LHCN-M2 (cell line): ENCODE results near the gene LSAMP. TPM values are rescaled to one million over a fixed set of nuclear protein-coding genes. Genes with fewer than 3 reads are reported as not detected.
"Not testable (repeated sequence)": the region's sequence is repeated elsewhere in the genome, so short reads cannot be mapped to it uniquely, and the experiment has no call there.

ENCODE experiments used
- DNase-seq: peaks from one replicate; pipeline ENCODE4 v3.0.0-alpha.2; 2012; ENCODE audit warnings: low read depth
- total RNA-seq: library from RNA; depleted of rRNA; stranded (reverse); fragments of >200 nt; gene quantifications from 2 replicates; pipeline ENCODE4 v1.2.3, GENCODE V29; 2014

The LSAMP gene
- total RNA-seq, 1 experiment from 2014 or later: not detected

GRCh38 chr3:115844729-115845128, 600.6 kb downstream of the LSAMP start:
- DNase-seq: not testable (repeated sequence)

- DNase-seq: no peak
These were observed 602.1 kb downstream of the LSAMP start for GRCh38 chr3:115843206-115843605.

- DNase-seq: no peak
These were observed 606.0 kb downstream of the LSAMP start for GRCh38 chr3:115839246-115839645.

DNA sequence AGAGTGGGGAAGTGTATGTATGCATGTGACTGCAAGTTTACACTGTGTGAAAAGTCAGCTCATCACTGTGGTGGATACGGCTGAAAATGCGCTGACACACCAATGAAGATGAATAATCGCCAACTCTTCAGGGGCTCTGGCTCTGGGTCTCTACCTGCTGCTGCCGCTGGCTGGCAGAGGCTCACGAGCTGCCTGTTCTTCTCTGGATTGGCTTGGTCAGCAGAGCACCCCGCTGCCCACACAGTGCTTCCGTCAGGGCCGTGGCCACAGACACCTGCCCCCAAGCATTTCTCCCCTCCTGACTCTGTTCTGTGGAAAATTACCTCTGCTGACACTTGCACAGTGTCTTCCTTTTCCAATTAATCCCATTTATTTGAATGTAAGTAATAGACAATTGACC, 606.5 kb downstream of the LSAMP start:
- DNase-seq: no peak

DNA sequence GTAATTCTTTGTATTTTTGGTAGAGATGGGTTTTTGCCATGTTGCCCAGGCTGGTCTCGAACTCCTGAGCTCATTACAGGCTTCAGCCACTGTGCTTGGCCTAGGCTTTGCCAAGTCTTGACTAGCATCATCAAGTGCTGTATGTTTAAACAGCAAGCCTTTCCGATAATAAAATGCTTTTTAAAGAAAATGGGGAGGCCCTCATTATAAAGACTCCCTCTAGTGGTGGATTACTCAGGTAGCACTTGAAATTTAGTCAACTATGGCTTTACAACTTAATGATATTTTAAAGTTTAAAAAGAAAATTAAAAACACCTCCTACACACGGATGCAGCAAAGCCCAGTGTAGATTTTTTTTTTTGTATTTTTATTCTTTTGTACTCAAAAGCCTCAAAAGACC, 608.3 kb downstream of the LSAMP start:
- DNase-seq: peak; percentile 22

DNA sequence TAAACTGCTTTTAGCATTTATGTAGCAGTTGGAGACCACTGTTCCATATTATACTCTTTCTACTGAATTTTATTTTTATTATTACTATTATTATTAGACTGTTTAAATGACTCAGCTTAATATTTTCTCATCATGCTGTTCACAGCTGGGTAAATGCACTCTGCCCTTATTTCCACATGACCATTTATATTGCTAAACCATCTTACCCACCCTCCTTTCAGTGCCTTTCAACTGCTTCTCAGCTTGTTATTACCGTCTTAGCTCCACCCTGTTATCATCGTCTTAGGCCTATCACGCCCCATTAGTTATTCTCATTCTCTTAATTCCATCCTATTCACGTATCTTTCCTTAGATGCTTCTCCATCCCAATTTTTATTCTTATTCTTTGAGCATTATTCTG, 609.3 kb downstream of the LSAMP start:
- DNase-seq: no peak

DNA sequence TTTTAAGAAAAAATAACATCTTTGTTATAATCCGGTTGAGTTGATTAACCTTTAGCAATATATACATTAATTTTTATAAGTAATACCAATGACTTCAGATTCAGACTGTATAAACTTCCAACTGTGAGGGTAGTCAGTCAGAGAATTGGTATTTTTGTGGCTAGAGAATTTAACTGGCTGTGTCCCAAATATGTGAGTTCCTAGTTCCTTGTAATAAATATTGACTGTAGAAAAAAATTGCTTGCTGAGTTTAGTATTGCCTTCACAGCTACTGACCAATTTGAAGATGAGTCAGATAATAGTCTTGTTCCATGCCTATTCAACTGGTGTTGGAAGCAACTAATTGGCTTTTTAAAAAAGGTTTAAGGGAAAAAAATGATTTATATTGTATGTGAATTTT, 611.2 kb downstream of the LSAMP start:
- DNase-seq: peak; percentile 80

- DNase-seq: peak; percentile 10
These were observed 612.2 kb downstream of the LSAMP start for GRCh38 chr3:115833074-115833473.

GRCh38 chr3:115832265-115832664, 613.0 kb downstream of the LSAMP start:
- no peak for DNase-seq

DNA sequence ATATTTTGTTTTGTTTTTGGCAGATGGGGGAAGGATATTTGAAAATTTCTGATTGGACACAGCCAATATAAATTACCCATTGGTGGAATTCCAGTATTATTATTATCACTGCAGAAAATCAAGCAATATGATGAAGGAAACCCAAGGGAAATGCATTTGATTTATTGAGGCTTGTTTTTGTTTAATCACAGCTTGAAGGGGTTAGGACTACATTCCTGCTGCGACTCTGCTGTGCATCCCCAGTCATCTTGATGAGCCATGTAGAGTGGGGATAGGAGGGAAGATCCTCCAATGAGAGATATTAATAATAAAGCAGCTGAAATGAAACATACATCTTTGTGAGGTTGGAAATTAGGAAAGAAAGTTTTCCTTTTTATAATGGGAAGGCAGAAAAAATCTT, 613.4 kb downstream of the LSAMP start:
- DNase-seq: no peak

DNA sequence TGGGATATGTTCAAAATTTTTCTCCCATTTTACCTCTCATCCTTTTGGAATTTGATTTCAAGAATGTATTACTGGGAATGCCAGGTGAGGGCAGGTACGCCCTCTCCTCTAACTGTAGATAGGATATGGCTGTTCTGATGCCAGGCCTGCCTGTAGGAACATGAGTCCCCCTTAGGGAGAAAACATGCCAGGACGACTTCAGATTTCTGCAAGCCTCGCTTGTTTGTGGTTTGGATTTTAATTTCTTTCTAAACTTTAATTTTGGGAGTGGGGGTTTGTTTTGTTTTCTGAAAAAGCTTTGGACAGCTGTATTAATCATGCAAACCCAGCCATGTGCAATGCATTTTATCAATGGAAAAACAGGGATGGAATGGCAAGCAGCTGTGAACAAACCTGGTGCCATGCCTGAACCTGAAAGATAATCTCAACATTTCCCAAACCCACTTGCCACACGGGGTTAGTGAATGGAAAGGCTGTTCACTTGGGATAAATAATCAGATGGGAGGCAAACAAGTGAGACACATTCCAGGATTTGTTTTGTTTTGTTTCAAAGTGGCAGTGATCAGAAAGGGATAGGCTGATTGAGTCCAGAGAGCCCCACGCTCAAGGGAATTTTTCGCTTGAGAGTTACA, 614.4 kb downstream of the LSAMP start:
- DNase-seq: no peak

DNA sequence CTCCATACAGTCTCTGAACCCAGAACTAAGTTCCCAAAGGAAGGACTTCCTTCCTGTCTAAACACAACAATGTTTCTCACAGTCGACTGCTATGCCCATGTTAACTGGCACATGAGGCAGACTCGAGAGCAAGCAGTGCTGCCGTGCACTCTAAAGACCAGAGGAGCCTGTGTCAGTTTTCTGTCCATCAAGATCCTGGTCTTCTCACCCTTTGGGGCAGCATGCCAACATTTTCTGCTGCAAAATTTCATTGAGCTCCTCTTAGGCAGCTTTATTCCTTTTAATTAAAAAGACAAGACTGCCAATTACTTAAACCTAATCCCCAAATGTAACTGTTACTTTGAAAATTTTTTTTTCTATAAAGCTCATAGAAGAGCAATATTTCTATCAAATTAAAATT, 616.9 kb downstream of the LSAMP start:
- DNase-seq: no peak

DNA sequence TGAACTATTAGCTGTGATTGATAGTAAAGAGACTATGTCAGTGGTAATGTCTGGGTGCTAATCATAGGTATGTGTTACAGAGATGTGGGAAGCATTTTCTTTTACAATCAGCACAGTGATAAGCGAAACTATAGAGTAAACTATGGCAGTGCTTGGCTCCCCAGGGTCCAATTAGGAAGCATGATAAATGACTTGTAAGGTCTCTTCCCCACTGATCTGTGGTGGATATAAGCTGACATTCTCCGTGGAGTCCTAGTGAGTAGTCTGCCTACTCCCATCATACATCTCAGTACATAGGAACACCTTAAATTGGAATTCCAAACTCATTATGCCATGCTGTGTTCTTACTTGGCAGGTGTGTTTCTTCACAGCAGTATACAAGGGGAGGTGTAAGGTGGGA, 617.8 kb downstream of the LSAMP start:
- DNase-seq: no peak

DNA sequence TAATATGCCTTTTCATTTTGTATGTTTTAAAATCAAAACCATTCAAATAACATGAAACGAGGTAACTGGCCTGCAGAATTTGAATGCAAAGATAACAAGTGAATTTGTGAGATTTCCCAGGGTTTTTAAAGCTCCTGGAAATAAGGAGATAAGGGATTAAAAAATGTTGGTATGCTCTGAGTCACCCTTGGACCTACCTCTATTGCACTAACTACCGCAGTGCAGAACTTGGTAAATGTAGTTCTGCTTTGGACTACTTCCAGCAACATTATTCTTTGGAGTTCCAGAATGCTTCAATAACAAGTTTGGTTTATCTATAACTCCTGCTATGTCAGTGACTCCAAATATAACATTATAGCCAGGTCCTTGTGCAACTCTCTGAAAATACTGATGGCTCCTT, 620.2 kb downstream of the LSAMP start:
- DNase-seq: no peak

GRCh38 chr3:115823083-115823482, 622.2 kb downstream of the LSAMP start:
- no peak for DNase-seq

- no peak for DNase-seq
These were observed 622.7 kb downstream of the LSAMP start for GRCh38 chr3:115822579-115822978.

GRCh38 chr3:115819785-115820384, 625.4 kb downstream of the LSAMP start:
- DNase-seq: peak; percentile 80

DNA sequence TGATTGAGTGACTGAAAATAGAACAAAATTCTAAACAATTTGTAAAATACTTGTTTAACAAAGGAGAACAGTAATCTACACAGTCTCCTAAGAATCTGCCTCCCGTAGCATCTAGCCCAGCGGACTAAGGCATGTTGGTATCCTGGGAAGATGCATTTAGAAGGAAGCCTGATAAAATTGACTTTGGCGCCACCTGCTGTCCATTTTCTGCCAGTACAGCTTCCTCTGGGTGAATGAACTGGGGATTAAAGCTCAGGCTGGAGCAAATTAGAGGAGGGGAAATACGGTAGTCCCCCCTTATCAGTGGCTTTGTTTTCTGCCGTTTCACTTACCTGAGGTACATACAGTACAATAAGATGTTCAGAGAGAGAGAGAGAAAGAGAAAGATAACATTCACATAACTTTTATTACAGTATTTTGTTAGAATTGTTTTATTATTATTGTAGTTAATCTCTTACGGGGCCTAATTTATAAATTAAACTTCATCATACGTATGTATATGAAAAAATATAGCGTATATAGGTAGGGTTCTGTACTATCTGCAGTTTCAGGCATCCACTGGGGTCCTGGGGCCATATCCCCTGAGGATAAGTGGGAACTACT, 630.4 kb downstream of the LSAMP start:
- peak; percentile 70 for DNase-seq

DNA sequence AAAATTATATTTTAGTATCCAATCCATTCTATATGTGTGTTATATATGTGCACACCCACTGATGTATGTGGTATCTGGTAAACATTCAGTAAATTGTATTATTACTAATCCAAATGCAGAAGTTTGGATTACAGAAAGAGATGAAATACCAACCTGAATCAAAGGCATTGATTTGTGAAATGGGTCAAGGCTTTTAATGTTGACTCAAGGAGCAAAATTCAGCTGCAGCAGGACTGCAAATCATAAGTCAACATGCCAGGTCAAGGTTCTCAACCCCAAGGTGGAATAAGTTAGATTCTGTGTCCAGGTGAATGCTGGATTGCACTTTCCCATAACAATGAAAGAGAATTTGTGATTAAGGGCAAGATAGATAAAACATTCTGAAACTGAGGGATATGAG, 631.3 kb downstream of the LSAMP start:
- no peak for DNase-seq

GRCh38 chr3:115808816-115809215, 636.5 kb downstream of the LSAMP start:
- no peak for DNase-seq

DNA sequence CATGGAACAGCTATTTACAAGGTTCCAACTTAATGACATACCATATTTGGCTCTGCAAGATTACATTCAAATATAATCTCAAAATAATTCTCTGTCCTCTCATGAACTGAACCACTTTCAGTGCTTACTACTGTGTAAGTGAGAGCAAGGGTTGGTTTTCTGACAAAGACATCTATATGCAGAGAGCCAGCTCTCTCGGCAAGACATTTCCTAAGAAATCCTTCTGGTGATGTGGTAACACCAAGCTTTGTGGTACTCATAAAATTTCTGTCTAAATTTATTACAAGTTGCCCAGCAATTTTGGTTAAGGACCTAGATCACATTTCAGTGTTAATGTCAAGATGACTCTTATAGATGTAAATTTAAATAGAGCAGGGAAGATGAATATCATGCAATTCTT, 637.0 kb downstream of the LSAMP start:
- DNase-seq: no peak

GRCh38 chr3:115806501-115806900, 638.8 kb downstream of the LSAMP start:
- DNase-seq: no peak

- DNase-seq: no peak
These were observed 639.8 kb downstream of the LSAMP start for GRCh38 chr3:115805520-115805919.
